GM19463 (cell line): Measurements from ENCODE around the gene ENTR1.
A peak's percentile ranks its signal among the peaks of the same experiment; 100 is the strongest.

Experiments
- ATAC-seq: cut with Tn5 transposase; IDR thresholded peaks from one replicate; pipeline ENCODE4 v1.9.1; 2021; ENCODE audit warnings: mild to moderate bottlenecking, moderate library complexity; ENCODE audit not compliant: unreplicated experiment

Gene ENTR1

DNA sequence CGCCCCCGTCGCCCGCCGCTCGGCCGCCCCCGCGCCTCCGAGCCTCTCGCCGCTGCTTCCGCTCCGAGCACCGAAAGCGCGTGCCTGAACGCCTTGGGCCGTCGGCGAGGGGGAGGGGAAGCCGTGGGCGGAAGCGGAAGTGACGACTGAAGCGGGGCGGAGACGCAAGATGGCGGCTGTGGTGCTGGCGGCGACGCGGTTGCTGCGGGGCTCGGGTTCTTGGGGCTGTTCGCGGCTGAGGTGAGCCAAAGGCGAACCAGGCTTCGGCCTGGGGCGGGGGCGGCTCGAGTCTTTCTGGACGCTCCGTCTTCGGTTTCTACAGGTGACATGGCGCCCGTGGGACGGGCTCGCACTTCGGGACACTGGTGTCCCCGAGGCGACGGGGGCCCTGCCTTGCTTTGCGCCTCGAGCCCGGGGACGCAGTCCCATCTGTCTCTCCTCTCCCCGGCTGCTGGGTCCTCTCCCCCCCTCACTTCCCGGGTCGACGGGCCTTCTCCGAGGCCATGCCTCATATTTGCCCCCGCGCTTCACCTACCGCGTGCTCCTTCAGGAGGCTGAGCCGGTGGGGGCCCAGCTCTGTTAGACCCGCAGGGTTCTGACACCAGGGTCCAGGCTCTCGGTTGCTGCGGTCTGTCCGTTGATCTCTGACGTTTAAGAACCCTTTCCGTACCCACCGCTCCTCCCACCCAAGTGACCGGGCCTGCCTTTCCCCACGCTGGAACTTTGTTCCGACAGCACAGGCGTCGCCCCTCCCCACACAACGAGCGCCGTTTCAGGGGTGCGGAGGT, at the start of gene ENTR1, which contains the start of gene PMPCA:
TSS of gene ENTR1 (minus strand) at position 115 of the 788 bp plus-strand sequence. CDS start 217 bp downstream, outside the sequence.
TSS of gene PMPCA (plus strand) at position 159 of the 788 bp plus-strand sequence. CDS start at position 170, 11 bp downstream.
- ATAC-seq: peak; percentile 82

GRCh38 chr9:136459425-136459824, 49.0 kb upstream of the ENTR1 start:
- no peak for ATAC-seq

DNA sequence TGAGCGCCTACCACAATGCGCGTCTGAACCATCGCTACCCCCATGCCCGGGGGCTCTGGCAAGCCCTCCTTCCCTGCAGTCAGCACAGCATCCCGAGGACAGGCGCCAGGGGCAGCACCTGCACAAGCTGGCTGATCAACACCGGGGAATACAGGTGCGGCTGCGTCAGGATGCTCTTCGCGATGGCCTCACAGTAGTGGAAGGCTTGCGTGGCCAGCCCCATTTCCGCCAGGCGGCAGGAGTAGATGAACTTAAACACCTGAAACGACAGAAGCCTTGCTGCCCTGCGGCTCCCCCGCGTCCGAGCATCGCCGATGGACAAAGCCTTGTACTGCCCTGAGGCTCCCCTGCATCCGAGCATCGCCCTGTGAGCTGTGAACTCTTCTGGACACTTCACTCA, 46.9 kb upstream of the ENTR1 start:
- ATAC-seq: no peak

DNA sequence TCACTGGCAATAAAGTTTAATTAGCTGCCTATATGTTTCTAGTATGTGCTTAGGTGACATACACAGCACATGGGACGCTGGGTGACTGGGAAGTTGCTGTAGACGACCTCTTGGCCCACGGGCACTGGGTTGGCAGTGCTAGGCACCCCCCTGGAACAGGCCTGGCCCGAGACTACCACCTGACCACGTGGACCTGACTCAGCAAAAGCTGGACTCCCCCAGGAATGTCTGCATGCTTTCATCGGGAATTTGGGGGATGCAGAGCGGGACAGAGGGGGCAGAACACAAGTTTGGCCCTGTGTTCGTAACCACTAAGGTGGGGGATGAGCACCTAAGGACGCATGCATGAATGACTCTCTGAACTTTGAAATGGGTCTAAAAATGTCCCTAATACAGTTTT, 45.8 kb upstream of the ENTR1 start:
- no peak for ATAC-seq

- no peak for ATAC-seq
Observed at GRCh38 chr9:136455043-136456002, 44.9 kb upstream of the ENTR1 start.

DNA sequence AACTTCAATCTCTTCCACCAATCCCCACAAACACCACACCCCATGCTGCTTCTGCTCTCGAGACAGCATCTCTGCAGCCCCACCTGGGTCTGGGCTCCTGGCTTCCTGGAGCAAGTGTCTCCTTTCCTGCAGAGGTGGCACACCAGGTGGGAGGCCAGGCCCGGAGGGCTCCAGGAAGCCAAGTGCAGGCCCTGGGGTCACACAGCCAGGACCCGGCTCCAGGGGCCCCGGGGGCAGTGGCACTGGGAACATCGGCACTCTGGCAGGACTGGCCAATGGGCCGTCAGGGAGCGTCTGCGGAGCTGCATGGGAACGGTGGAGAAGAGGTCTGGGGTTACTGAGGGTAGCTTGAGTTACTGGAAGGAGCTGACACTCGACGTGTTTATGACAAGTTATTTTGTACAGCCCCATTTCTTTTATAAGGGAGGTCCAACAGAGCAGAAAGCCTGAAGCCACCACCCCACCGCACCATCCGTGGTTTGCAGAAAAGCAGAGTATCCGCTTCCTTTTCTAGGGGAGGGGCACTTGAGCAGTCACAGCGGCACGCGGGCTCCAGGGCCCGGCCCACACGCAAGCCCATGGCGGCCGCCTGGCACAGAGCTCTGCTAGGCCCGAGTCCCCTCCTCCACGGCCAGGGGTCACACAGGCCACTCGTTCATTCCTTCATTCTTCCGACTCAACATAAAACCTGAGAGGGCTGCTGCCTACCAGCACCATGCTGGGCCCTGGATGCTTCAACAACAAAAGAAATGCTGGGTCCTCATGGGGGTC, 43.8 kb upstream of the ENTR1 start:
- no peak for ATAC-seq

GRCh38 chr9:136453326-136453725, 42.9 kb upstream of the ENTR1 start:
- no peak for ATAC-seq

- no peak for ATAC-seq
Observed at GRCh38 chr9:136451221-136451877, 40.9 kb upstream of the ENTR1 start.

- ATAC-seq: no peak
Observed at GRCh38 chr9:136448655-136449054, 38.2 kb upstream of the ENTR1 start.

DNA sequence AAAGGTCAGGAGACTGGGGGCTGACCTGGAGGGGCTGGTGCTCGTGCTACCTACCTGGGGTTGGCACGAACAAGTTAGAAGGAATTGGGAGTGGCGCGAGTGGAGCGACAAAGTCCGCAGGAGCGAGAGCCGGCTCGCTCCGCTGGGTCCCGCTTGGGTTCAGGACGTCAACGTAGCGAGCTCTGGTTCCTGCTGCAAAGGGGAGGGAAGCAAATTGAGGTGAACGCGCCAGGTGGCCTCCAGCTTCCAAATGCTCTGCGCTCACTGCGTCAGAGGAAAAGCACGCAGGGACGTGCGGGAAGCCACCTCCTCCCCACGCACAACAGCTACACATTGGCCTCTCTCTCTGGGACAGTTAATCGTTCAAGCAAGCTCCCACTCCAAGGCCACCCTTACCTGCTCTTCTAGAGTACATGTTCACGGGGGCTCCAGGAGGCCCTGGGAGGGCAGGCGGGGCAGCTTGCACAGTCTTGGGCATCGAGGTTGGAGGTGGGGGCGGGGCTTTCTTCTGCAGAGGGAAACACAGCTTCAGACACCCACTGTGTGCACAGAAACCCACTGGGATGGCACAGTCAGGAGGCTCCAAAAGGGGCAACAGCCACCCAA, 36.9 kb upstream of the ENTR1 start:
- ATAC-seq: no peak

GRCh38 chr9:136445799-136446198, 35.4 kb upstream of the ENTR1 start:
- ATAC-seq: no peak

DNA sequence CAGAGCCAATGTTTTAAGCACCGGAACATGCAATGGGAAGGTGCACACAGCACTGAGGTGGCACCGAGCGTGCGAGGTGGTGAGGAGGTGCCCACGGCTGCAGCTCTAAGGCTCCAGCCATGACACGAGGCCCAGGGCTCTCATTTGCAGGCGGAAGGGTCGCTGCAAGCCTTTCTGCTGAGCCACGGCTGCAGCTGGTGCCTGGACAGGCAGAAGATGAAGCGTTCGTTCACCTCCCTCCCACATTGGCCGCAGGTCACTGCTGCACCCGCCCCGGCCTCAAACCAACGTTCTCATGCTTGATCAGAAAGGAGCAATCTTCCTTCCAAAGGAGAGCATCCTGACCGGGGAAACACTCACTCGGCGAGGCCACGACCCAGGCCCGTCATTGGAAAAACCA, 33.7 kb upstream of the ENTR1 start:
- no peak for ATAC-seq

DNA sequence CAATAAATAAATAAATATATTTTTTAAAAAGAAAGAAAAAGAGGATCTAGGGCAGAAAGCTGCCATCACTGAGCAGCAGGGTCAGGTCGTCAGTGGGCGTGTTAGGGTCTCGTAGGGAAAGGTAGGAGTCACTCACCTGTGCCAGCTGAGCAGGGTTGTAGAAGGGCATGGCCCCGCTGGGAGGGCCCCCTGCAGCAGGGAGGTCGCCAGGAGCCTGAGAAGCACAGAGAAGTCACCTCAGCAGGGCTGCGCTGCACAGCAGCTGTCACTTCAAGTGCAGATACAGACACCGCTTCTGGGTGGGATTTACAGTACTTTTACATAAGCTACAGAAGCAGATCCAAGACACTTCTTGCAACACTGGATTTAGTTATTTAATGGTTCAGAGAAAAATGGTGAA, 33.3 kb upstream of the ENTR1 start:
- no peak for ATAC-seq

- no peak for ATAC-seq
Observed at GRCh38 chr9:136443087-136443486, 32.7 kb upstream of the ENTR1 start.

DNA sequence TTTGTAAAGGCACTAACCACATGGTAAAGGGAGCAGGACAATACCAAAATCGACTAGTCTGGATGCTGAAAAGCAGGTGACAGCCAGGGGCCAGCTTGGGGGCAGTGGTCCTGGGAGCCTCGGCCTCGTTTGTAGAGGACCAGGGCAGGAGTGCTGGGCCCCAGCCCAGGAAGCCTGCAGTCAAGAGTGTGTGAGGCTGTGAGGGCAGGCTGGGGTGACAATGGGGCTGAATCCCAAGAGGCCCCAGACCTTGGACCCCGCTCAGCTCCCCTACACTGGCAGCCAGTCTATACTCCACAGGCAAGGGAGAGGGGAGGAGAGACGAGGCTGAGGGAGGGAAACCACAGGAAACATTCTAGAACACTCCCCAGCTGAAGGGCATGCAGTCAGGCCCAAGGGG, 31.9 kb upstream of the ENTR1 start:
- no peak for ATAC-seq

DNA sequence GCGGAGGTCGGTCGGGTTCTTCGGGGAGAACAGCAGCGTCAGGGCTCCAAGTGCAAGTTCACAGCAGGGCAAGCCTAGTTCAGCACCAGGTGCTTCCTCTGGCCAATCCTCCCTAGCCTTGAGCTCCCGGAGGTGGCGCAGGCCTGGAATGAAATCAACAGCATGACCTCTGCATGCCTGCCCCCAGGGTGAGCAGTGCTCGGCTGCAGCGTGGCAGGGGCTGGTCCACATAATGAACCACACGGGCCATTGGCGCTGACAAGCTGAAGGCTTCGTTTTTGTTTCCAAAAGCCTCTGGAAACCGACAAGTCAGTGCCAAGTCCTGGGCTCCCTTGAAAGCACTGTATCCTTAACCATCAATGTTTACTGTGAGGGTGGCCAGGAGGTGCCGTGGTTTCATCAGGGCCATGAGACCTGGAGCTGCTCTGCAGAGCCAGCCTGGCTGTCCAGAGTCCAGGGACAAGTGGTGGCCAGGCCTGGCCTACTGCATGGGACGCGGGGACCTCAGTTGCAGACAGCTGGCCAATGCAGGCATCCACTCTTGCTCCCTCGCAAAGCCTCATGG, 31.3 kb upstream of the ENTR1 start:
- ATAC-seq: no peak

DNA sequence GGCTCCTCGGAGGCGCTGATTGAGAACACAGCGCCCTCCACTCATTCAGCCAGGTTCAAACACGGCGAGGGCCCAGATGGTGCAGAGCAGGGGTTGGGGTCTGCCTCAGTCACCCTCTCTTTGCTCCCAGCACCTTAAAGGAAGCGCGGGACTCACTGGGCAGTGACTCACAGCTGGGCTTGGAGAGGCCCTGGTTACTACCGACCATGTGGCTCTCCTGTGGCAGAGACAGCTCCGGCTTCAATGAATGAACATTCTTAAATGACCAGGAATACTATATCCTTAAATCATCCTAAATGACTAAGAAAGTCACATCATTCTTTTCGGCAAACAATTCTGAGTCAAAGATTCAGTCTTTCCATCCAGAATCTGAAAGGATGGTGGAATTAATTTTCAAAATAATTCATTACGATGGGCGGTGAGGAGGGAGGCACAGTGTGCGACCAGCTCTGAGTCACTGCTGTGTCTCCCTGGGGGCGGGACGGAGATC, 30.8 kb upstream of the ENTR1 start:
- ATAC-seq: no peak

DNA sequence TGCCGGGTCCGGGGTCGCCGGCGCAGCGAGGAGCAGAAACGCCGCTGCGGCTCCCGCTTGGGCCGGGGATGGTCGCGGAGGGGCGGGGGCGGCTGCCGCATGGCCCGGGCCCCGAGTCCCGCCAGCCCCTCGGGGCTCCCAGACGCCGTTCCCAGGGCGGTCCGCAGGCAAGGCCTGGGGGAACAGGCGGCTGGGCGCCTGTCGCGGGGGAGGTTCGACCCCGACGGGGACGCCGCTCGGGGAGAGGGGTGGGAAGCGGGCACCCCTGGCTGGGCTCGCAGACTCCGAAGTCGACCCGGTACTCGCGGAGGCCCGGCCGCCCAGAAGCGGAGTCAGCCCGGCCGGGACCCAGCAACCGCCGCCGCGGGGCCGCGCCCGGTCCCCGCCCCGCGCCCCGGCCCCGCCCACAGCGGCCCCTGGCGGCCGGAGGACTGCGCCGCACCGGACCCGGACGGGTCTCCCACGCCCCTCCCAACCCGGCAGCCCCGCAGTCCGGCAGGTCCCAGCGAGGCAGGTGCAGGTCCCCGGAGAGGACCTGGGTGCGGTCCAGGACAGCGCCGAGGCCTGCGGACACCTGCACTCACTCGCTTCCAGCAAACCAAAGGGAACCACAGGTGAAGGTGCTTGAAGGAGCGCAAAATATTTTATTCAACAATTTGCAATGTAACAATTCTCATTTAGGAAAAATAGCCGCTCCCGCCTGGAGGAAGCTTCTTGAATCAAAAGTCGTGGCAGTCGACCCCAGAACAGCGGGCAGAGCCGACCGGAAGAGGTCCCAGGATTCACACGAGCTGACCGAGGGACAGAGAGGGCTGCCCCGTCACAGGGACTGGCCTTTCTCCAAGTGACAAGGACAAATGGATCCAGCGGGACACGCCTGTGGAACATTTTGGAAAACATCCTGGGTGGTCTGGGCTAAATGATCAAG, 29.3 kb upstream of the ENTR1 start, which contains the start of gene INPP5E:
TSS of gene INPP5E (minus strand) at position 365 of the 928 bp plus-strand sequence. CDS start 426 bp downstream, outside the sequence.
- ATAC-seq: peak; percentile 69
